Measurements from ENCODE around the gene NSD2.

Gene NSD2

GRCh38 chr4:1971456-1972200 lies 100.4 kb downstream of the NSD2 start:
- no peak for DNase-seq (ENCODE audit: low spot score)

GRCh38 chr4:1972414-1972813 lies 101.2 kb downstream of the NSD2 start:
- DNase-seq (ENCODE audit: low spot score) = no peak

GRCh38 chr4:1973218-1973617 lies 102.0 kb downstream of the NSD2 start:
- DNase-seq (ENCODE audit: low spot score) = no peak

GRCh38 chr4:1973661-1974060 lies 102.5 kb downstream of the NSD2 start:
- DNase-seq (ENCODE audit: low spot score) = no peak

- DNase-seq (ENCODE audit: low spot score) = no peak
These were observed 103.6 kb downstream of the NSD2 start for GRCh38 chr4:1974840-1975239.

- no peak for DNase-seq (ENCODE audit: low spot score)
These were observed 104.2 kb downstream of the NSD2 start for GRCh38 chr4:1975391-1975801.

- DNase-seq (ENCODE audit: low spot score) = no peak
These were observed 104.7 kb downstream of the NSD2 start for GRCh38 chr4:1975880-1976279.

GRCh38 chr4:1976416-1977352 lies 105.5 kb downstream of the NSD2 start:
- no peak for DNase-seq (ENCODE audit: low spot score)

- no peak for DNase-seq (ENCODE audit: low spot score)
These were observed 107.0 kb downstream of the NSD2 start for GRCh38 chr4:1978226-1978625.

GRCh38 chr4:1978741-1979476 lies 107.7 kb downstream of the NSD2 start:
- DNase-seq (ENCODE audit: low spot score) = no peak

- DNase-seq (ENCODE audit: low spot score) = no peak
These were observed 108.4 kb downstream of the NSD2 start for GRCh38 chr4:1979477-1980196.

GRCh38 chr4:1980561-1981041 lies 109.4 kb downstream of the NSD2 start:
- DNase-seq (ENCODE audit: low spot score) = no peak

GRCh38 chr4:1981251-1982058 lies 110.3 kb downstream of the NSD2 start:
- DNase-seq (ENCODE audit: low spot score) = no peak

GRCh38 chr4:1982124-1983052 lies 111.2 kb downstream of the NSD2 start:
- no peak for DNase-seq (ENCODE audit: low spot score)

- DNase-seq (ENCODE audit: low spot score) = no peak
These were observed 112.1 kb downstream of the NSD2 start for GRCh38 chr4:1983053-1983845.

- DNase-seq (ENCODE audit: low spot score) = no peak
These were observed 112.7 kb downstream of the NSD2 start for GRCh38 chr4:1983846-1984405.

- no peak for DNase-seq (ENCODE audit: low spot score)
These were observed 113.4 kb downstream of the NSD2 start for GRCh38 chr4:1984406-1985191.

- DNase-seq (ENCODE audit: low spot score) = no peak
These were observed 114.1 kb downstream of the NSD2 start for GRCh38 chr4:1985294-1985693.
